Activated CD4-positive, alpha-beta T cell treated with anti-CD3 and anti-CD28 coated beads, Interleukin-2, Interleukin-4, amounts not matched to agents 100 ng/mL and 50 ng/mL, durations not matched to agents 16 hours and 8 hours (primary cell): ENCODE data around the gene CAMK2D.

Experiments used
- DNase-seq: peaks from one replicate; pipeline ENCODE4 v3.0.0-alpha.2; 2020; ENCODE audit warnings: low spot score

The CAMK2D gene

GRCh38 chr4:113437129-113437528 is 324.4 kb downstream of the CAMK2D start:
- DNase-seq = no peak

- DNase-seq = no peak
These were observed 325.2 kb downstream of the CAMK2D start for GRCh38 chr4:113436360-113436759.

GRCh38 chr4:113435893-113436292 is 325.6 kb downstream of the CAMK2D start:
- no peak for DNase-seq

- no peak for DNase-seq
These were observed 327.3 kb downstream of the CAMK2D start for GRCh38 chr4:113434247-113434587.

- DNase-seq = no peak
These were observed 327.8 kb downstream of the CAMK2D start for GRCh38 chr4:113433536-113434246.

- DNase-seq = no peak
These were observed 328.4 kb downstream of the CAMK2D start for GRCh38 chr4:113433116-113433515.

GRCh38 chr4:113423631-113424030 is 337.9 kb downstream of the CAMK2D start:
- no peak for DNase-seq

GRCh38 chr4:113420938-113421337 is 340.6 kb downstream of the CAMK2D start:
- no peak for DNase-seq

GRCh38 chr4:113419631-113420030 is 341.9 kb downstream of the CAMK2D start:
- DNase-seq = no peak

- no peak for DNase-seq
These were observed 350.0 kb downstream of the CAMK2D start for GRCh38 chr4:113411496-113411938.

GRCh38 chr4:113410686-113411085 is 350.9 kb downstream of the CAMK2D start:
- no peak for DNase-seq

GRCh38 chr4:113409181-113409580 is 352.4 kb downstream of the CAMK2D start:
- no peak for DNase-seq

GRCh38 chr4:113407409-113407808 is 354.1 kb downstream of the CAMK2D start:
- no peak for DNase-seq

GRCh38 chr4:113406723-113407016 is 354.9 kb downstream of the CAMK2D start:
- DNase-seq = no peak

- no peak for DNase-seq
These were observed 355.4 kb downstream of the CAMK2D start for GRCh38 chr4:113405874-113406722.

- DNase-seq = no peak
These were observed 356.7 kb downstream of the CAMK2D start for GRCh38 chr4:113404841-113405240.

GRCh38 chr4:113404167-113404571 is 357.4 kb downstream of the CAMK2D start:
- no peak for DNase-seq
